ENCODE measurements around the gene ARHGAP45.

ARHGAP45 gene

GRCh38 chr19:1109697-1110671, 43.0 kb downstream of the ARHGAP45 start:
- no peak for TF ChIP-seq CTCF (IDR thresholded peaks at IDR 0.05; ENCODE audit: insufficient read depth, low read depth, low read length, missing control alignments)
- DNase-seq (ENCODE audit: low read depth) = no peak
- H3K4me3 ChIP-seq (ENCODE audit: low read length) = no peak overlapping the region

GRCh38 chr19:1110809-1111640, 44.1 kb downstream of the ARHGAP45 start:
- TF ChIP-seq CTCF (IDR thresholded peaks at IDR 0.05; ENCODE audit: insufficient read depth, low read depth, low read length, missing control alignments) = no peak
- no peak overlapping the region for H3K4me3 ChIP-seq (ENCODE audit: low read length)
- DNase-seq (ENCODE audit: low read depth) = no peak

GRCh38 chr19:1111641-1112267, 44.8 kb downstream of the ARHGAP45 start:
- H3K4me3 ChIP-seq (ENCODE audit: low read length) = no peak overlapping the region
- DNase-seq (ENCODE audit: low read depth) = no peak
- no peak for TF ChIP-seq CTCF (IDR thresholded peaks at IDR 0.05; ENCODE audit: insufficient read depth, low read depth, low read length, missing control alignments)

GRCh38 chr19:1112268-1113029, 45.5 kb downstream of the ARHGAP45 start:
- no peak for TF ChIP-seq CTCF (IDR thresholded peaks at IDR 0.05; ENCODE audit: insufficient read depth, low read depth, low read length, missing control alignments)
- DNase-seq (ENCODE audit: low read depth) = peak; percentile 80
- no peak overlapping the region for H3K4me3 ChIP-seq (ENCODE audit: low read length)

- no peak overlapping the region for H3K4me3 ChIP-seq (ENCODE audit: low read length)
- peak; percentile 92 for DNase-seq (ENCODE audit: low read depth)
- TF ChIP-seq CTCF (IDR thresholded peaks at IDR 0.05; ENCODE audit: insufficient read depth, low read depth, low read length, missing control alignments) = peak; percentile 71
Measured at GRCh38 chr19:1113030-1113985, 46.3 kb downstream of the ARHGAP45 start.

Measured in epithelial cell of esophagus (primary cell).